GM23248 (cell line): ENCODE data around the gene MDK.

Experiments
- EZH2 ChIP-seq: fragments of 200-600 bp; sonication (generic); IDR thresholded peaks from 2 replicates; pipeline ENCODE4 v1.6.1; 2018; ENCODE audit warnings: antibody characterized with exemption, mild to moderate bottlenecking; ENCODE audit not compliant: insufficient read depth, poor library complexity, severe bottlenecking
- EZH2phosphoT487 ChIP-seq: fragments of 200-600 bp; sonication (generic); IDR thresholded peaks from 2 replicates; pipeline ENCODE4 v1.6.1; 2018; ENCODE audit warnings: antibody characterized with exemption, moderate library complexity, mild to moderate bottlenecking, low read depth; ENCODE audit not compliant: insufficient read depth

GRCh38 chr11:46387456-46387855 is 6.0 kb downstream of the MDK start:
- no peak for TF ChIP-seq EZH2phosphoT487
- TF ChIP-seq EZH2, result no peak
